D341Med (cell line): ENCODE data around the gene CAPN1.
"Not testable (repeated sequence)": the region's sequence is repeated elsewhere in the genome, so short reads cannot be mapped to it uniquely, and the experiment has no call there.

Experiments
- DNase-seq: peaks from one replicate; pipeline ENCODE4 v3.0.0; 2012; ENCODE audit warnings: low spot score

CAPN1 gene

GRCh38 chr11:65181569-65182257 is at the start of gene CAPN1:
Gene CAPN1, plus strand, starts transcription at chr11:65181928. Its CDS starts 774 bp downstream, at chr11:65182702.
- DNase-seq, result peak; percentile 81

- no peak for DNase-seq
Observed at GRCh38 chr11:65132238-65132987, 49.3 kb upstream of the CAPN1 start.

GRCh38 chr11:65132988-65133700 is 48.6 kb upstream of the CAPN1 start:
- no peak for DNase-seq

GRCh38 chr11:65133724-65134123 is 48.0 kb upstream of the CAPN1 start:
- peak; percentile 43 for DNase-seq

- DNase-seq, result peak; percentile 93
Observed at GRCh38 chr11:65134240-65134951, 47.3 kb upstream of the CAPN1 start, which contains the start of gene SYVN1. Gene SYVN1, minus strand, starts transcription at chr11:65134519. Its CDS starts 918 bp downstream, at chr11:65133601.

- peak; percentile 92 for DNase-seq
Observed at GRCh38 chr11:65134952-65135632, 46.6 kb upstream of the CAPN1 start.

- no peak for DNase-seq
Observed at GRCh38 chr11:65135633-65136145, 46.0 kb upstream of the CAPN1 start.

- DNase-seq, result no peak
Observed at GRCh38 chr11:65136515-65137096, 45.1 kb upstream of the CAPN1 start.

GRCh38 chr11:65141896-65142494 is 39.7 kb upstream of the CAPN1 start:
- no peak for DNase-seq

GRCh38 chr11:65147352-65148075 is 34.2 kb upstream of the CAPN1 start:
- DNase-seq, result no peak

- no peak for DNase-seq
Observed at GRCh38 chr11:65148657-65149056, 33.1 kb upstream of the CAPN1 start.

GRCh38 chr11:65150131-65150508 is 31.6 kb upstream of the CAPN1 start:
- DNase-seq, result not testable (repeated sequence)

GRCh38 chr11:65150509-65151299 is 31.0 kb upstream of the CAPN1 start:
- DNase-seq, result no peak

- no peak for DNase-seq
Observed at GRCh38 chr11:65151331-65151899, 30.3 kb upstream of the CAPN1 start.

GRCh38 chr11:65152122-65152521 is 29.6 kb upstream of the CAPN1 start:
- DNase-seq, result no peak

- no peak for DNase-seq
Observed at GRCh38 chr11:65156256-65156655, 25.5 kb upstream of the CAPN1 start.

- DNase-seq, result no peak
Observed at GRCh38 chr11:65156926-65157325, 24.8 kb upstream of the CAPN1 start.

GRCh38 chr11:65157336-65157735 is 24.4 kb upstream of the CAPN1 start:
- DNase-seq, result no peak

GRCh38 chr11:65159012-65159411 is 22.7 kb upstream of the CAPN1 start:
- no peak for DNase-seq
